Measurements from ENCODE around the gene ZNF559.

Gene ZNF559

GRCh38 chr19:9354651-9355050, 30.7 kb downstream of the ZNF559 start:
- no peak for DNase-seq

GRCh38 chr19:9362905-9363304, 38.9 kb downstream of the ZNF559 start, which contains the start of gene ZNF177:
ZNF177 (plus strand) TSS chr19:9363013; CDS start chr19:9378312, 15,299 bp downstream.
- no peak for DNase-seq

GRCh38 chr19:9370738-9371619, 47.0 kb downstream of the ZNF559 start:
- DNase-seq, result no peak

- DNase-seq, result no peak
These were observed 57.4 kb downstream of the ZNF559 start for GRCh38 chr19:9381361-9381785.

Data from activated CD4-positive, CD25-positive, alpha-beta regulatory T cell (primary cell).